ENCODE measurements around the gene GPR34. TPM values are rescaled to one million over a fixed set of nuclear protein-coding genes. Genes with fewer than 3 reads are reported as not detected.

GPR34 gene
- total RNA-seq, 2 donors from 2014 or later: 4.6 to 8.2 TPM

- DNase-seq (ENCODE audit: low spot score): no peak
- Histone ChIP-seq H3K4me3 (no peak overlapping the region), H3K4me1 (replicated peaks) (no peaks in the 10 kb centered on the region), H3K36me3 (no peaks in the 10 kb centered on the region), H3K27me3 (replicated peaks; ENCODE audit: insufficient read depth) (no peaks in the 10 kb centered on the region), H3K27ac (no peak overlapping the region), H3K9me3 (no peaks in the 10 kb centered on the region)
- TF ChIP-seq POLR2A (IDR thresholded peaks at IDR 0.05): no peak
- 90% methylated on average over 3 of the region's 3 CpGs for WGBS
- intact Hi-C loops (cut with DNase I): no loop called here
Observed at GRCh38 chrX:41720125-41720779, 31.5 kb downstream of the GPR34 start.

GRCh38 chrX:41721590-41721989, 32.8 kb downstream of the GPR34 start:
- Histone ChIP-seq H3K9me3 (no peaks in the 10 kb centered on the region), H3K4me1 (replicated peaks) (no peaks in the 10 kb centered on the region), H3K27me3 (replicated peaks; ENCODE audit: insufficient read depth) (no peaks in the 10 kb centered on the region), H3K36me3 (no peaks in the 10 kb centered on the region), H3K4me3 (no peak overlapping the region), H3K27ac (no peak overlapping the region)
- DNase-seq (ENCODE audit: low spot score): no peak
- intact Hi-C loops (cut with DNase I): no loop called here
- no peak for TF ChIP-seq POLR2AphosphoS5 (IDR thresholded peaks at IDR 0.05)
- no peak for TF ChIP-seq POLR2A (IDR thresholded peaks at IDR 0.05)
- TF ChIP-seq CTCF (IDR thresholded peaks at IDR 0.05): no peak
- WGBS: 84% methylated on average over 1 of the region's 1 CpG

- 100% methylated on average over 3 of the region's 3 CpGs for WGBS
- intact Hi-C loops (cut with DNase I): no loop called here
- Histone ChIP-seq H3K27me3 (replicated peaks; ENCODE audit: insufficient read depth) (no peaks in the 10 kb centered on the region), H3K9me3 (no peaks in the 10 kb centered on the region), H3K27ac (no peak overlapping the region), H3K4me1 (replicated peaks) (no peaks in the 10 kb centered on the region), H3K4me3 (no peak overlapping the region), H3K36me3 (no peaks in the 10 kb centered on the region)
- no peak for DNase-seq (ENCODE audit: low spot score)
- no peak for TF ChIP-seq POLR2AphosphoS5 (IDR thresholded peaks at IDR 0.05)
- no peak for TF ChIP-seq POLR2A (IDR thresholded peaks at IDR 0.05)
- no peak for TF ChIP-seq CTCF (IDR thresholded peaks at IDR 0.05)
Observed at GRCh38 chrX:41722214-41722613, 33.4 kb downstream of the GPR34 start.

GRCh38 chrX:41722816-41723618, 34.2 kb downstream of the GPR34 start:
- no peaks in the 10 kb centered on the region for H3K9me3 ChIP-seq
- no peak for TF ChIP-seq POLR2AphosphoS5 (IDR thresholded peaks at IDR 0.05)
- no peak overlapping the region for H3K27ac ChIP-seq
- no peak for DNase-seq (ENCODE audit: low spot score)
- no peaks in the 10 kb centered on the region for H3K36me3 ChIP-seq
- WGBS: 72% methylated on average over 3 of the region's 3 CpGs
- no peaks in the 10 kb centered on the region for H3K27me3 ChIP-seq (replicated peaks; ENCODE audit: insufficient read depth)
- no peak overlapping the region for H3K4me3 ChIP-seq
- H3K4me1 ChIP-seq (replicated peaks): no peaks in the 10 kb centered on the region
- intact Hi-C loops (cut with DNase I): no loop called here

- no peaks in the 10 kb centered on the region for H3K9me3 ChIP-seq
- H3K27ac ChIP-seq: no peak within 1 kb of the TSS
- TF ChIP-seq POLR2AphosphoS5 (IDR thresholded peaks at IDR 0.05) (no peak), CTCF (IDR thresholded peaks at IDR 0.05) (no peak), POLR2A (IDR thresholded peaks at IDR 0.05) (no peak)
- no peaks in the 10 kb centered on the region for H3K4me1 ChIP-seq (replicated peaks)
- intact Hi-C loops (cut with DNase I): no loop called here
- WGBS: 52% methylated on average over 2 of the region's 2 CpGs
- DNase-seq (ENCODE audit: low spot score): no peak
- no peaks in the 10 kb centered on the region for H3K27me3 ChIP-seq (replicated peaks; ENCODE audit: insufficient read depth)
- H3K36me3 ChIP-seq: no peaks in the 10 kb centered on the region
- H3K4me3 ChIP-seq: no peak within 1 kb of the TSS
Observed at GRCh38 chrX:41723826-41724225, 35.1 kb downstream of the GPR34 start, which contains the start of gene GPR82. Gene GPR82, plus strand, starts transcription at chrX:41724181. Its CDS starts 2,846 bp downstream, at chrX:41727027.

Measured in prostate gland (tissue), 2 donors.